Measurements from ENCODE around the gene FNDC1.

The FNDC1 gene

DNA sequence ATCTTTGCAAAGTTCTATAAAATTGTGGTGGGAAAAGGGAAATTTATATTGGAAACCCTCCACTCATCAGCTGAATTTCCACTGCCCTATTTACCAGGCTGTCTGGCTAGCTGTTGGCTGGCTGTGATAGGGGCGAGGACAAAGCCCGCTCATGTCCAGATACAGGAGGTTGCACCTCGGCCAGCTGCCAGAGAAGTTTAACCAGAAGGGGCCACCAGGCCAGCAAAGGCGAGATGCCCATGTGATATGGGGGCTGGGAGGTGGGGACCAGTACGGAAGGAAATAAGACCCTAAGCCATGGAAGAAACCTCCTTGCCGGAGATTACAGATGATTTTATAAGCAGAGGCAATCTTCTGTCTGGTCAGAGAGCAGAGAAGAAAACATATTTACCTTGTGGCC lies 143.8 kb downstream of the FNDC1 start:
- DNase-seq = no peak

DNA sequence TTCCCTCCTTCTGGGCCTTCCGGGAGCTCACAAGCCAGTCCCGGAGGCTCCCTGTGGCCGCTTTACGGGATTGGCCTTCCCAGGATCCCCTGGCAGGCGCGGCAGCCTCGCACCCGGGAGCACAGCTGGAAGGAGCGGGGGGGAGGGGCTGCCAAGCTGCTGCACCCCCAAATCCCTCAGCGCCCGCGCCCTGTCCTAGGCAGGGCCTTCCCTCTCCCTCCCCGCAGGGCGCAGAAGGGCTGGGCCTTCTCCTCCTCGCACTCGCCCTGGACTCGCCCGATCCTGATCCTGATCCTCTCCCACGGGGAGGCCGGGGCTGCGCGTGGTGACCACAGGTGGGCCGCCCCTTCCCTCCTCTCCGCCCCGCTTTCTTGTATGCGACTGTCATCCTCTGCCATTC lies 146.4 kb downstream of the FNDC1 start:
- DNase-seq = no peak

DNA sequence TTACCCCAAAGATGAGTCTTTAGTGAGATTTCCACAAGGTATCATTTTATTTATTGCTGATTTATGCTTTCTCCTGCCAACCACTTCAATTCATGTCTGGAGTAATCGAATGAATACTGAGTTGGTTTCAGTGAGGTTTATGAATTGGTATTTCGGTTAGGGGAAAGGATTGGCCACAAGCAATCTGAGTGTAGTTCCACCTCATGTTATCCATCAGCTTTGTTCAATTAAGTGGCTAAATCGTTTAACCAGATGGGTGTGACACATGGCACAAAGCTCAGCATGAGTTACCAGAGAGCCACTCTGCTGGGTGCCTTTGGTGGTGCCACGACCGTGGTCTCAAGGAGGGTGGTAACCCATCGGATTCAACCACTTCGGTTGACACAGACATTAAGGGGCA lies 148.2 kb downstream of the FNDC1 start:
- no peak for DNase-seq

DNA sequence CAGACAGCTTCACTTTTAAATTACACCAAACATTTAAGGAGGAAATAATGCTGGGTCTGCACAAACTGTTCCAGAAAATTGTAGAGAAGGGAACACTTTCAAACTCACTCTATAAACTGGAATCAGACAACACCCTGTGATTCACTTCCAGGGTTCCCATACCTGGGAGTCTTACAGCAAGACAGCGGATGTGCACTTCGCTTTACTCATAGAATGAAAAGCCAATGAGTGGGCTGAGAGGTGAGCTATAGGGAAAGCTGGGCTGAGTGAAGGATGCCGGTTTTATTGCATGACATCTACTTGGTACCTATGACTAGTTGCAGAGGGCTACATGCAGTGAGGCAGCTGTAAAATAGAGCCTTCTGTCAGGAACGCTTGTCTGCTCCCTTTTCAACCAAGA lies 152.1 kb downstream of the FNDC1 start:
- DNase-seq = no peak

Measured in bone marrow (tissue), 2 donors.